ENCODE data around the gene EIF5AL1.

DNA sequence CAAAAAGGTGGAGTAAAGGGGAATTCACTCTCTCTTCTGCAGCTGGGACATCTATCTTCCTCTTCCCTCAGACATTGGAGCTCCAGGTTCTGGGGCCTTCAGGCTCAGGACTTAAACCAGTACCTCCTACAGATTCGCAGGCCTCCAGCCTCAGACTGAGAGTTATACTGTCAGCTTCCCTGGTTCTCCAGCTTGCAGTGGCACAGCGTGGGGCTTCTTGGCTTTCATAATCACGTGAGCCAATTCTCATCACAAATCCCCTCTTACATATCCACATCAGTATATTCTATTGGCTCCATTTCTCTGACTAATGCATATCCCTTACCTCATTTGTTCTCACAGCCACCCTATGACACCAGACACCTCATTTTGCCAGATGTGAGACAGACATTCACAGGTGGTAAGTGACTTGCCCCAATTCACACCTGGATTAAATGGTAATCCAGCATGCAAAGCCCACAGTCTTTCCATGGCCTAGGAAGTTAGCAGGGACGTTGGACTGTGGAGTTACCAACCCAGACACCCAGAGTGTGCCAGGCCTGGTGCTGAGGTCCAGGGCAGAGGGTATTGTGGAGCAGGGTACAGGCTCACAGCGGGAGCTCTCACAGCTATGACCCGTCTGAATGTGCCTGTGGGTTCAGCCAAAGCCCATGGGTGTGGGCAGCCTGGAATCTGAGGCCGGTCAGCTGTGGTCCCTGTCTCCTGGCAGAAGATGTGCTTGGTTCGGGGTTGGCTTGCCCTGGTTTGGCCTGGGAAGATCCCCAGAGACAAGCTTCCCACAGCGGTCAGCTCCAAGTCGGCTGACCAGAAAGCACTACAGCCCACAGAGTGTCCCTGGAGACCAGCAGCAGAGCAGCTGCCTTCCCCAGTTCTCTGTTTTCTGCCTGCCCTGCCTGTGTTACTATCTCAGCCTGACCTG lies 48.5 kb upstream of the EIF5AL1 start:
- TF ChIP-seq EZH2phosphoT487 (IDR thresholded peaks at IDR 0.05; ENCODE audit: insufficient read depth, low read depth) (no peak), EZH2 (IDR thresholded peaks at IDR 0.05; ENCODE audit: insufficient read depth, poor library complexity, severe bottlenecking) (no peak)
